HG02642 (cell line): Measurements from ENCODE around the gene HSPG2.
"Not testable (repeated sequence)": the region's sequence is repeated elsewhere in the genome, so short reads cannot be mapped to it uniquely, and the experiment has no call there.

Experiments
- ATAC-seq: cut with Tn5 transposase; IDR thresholded peaks from one replicate; pipeline ENCODE4 v1.9.1; 2021; ENCODE audit warnings: mild to moderate bottlenecking; ENCODE audit not compliant: unreplicated experiment, poor library complexity

Gene HSPG2

DNA sequence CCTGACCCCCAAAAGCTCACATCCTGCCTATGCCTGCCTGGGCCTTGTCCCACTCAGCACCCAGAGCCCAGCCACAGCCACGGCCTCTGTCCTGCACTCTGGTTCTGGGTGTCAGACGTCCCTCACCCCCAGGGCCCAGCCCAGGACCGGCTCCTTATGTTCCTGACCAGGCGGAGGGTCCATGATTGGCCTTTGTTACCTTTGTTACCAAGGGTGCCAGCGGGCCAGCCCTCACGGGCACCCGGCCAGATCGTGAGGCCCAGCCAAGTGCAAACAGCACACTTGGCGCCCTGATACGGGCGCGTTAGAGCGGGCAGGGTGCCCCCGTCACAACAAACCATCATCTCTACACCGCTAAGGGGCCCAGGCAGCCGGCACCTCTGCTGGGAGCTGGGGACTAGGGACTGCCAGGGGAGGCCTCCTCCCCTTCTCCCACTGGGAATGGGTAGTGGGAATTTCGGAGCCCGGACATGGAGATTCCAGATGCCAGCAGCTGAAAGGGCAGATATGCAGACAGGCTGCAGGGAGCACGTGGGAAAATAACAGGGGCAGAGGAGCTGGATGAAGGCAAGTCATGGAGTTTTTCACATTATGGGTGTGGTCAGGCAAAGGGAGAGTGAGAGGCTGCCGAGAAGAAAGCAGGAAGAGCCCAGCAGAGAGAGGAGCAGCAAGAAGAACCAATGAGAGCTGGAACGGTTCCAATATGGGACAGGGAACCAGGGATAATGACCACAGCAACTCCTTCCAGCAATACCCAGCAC lies 22.1 kb downstream of the HSPG2 start:
- no peak for ATAC-seq

DNA sequence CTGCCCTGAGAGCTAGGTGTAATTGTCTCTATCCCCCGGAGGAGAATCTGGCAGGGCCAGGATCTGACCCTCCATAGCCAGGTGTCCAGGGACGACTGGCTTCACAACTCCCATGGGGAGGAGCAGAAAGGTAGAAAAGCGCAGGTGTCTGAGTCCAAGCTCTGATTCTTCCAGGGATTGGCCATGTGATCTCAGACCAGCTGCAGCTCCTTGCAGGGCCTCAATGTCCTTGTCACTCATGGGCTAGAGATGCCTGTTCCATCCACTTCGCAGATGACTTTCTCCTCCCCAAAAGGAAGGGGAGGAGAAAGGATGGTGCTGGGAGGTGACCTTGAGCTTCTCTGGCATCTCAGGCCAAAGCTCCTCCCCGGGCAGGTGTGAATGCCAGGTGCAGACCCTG lies 22.7 kb downstream of the HSPG2 start:
- no peak for ATAC-seq

GRCh38 chr1:21913763-21914162 lies 23.3 kb downstream of the HSPG2 start:
- no peak for ATAC-seq

- ATAC-seq: no peak
Observed at GRCh38 chr1:21913258-21913657, 23.9 kb downstream of the HSPG2 start.

GRCh38 chr1:21912038-21912758 lies 24.9 kb downstream of the HSPG2 start:
- ATAC-seq: no peak

DNA sequence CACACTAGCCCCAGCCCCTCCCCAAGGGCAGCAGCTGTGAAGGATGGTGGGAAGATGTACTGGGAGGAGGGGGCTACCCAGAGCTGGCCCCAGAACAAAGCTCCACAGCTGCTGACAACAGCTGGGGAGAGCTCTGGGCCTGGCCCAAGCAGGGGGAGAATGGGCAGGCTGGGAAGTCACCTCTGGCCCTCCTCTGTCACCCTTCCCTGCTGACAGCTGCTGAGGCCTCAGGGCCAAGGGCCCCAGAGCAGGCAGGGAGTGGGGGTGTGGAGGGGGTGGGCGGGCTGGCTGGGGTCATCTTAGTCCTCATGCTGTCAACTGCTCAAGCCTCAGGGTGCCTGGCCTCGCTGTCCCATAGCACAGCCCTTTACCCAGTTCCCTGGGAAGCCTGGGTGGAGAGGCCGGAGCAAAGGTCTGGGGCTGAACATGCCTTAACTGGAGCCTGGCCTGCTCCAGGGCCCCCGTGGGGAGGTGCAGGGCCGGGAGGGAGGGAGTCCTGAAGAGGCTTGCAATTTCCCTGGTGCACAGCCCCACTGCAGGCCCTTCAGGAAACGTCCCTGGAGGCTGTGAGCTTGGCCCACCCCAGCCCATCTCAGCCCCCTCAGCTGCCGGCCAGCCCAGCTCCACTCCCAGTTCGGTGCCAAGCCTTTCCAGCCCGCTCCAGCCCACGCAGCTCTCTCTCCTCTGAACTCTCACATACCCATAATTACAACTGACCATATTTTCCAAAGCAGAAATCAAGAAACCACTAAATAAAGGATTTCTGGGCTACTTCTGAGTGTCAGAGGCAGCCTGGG lies 25.7 kb downstream of the HSPG2 start:
- no peak for ATAC-seq

DNA sequence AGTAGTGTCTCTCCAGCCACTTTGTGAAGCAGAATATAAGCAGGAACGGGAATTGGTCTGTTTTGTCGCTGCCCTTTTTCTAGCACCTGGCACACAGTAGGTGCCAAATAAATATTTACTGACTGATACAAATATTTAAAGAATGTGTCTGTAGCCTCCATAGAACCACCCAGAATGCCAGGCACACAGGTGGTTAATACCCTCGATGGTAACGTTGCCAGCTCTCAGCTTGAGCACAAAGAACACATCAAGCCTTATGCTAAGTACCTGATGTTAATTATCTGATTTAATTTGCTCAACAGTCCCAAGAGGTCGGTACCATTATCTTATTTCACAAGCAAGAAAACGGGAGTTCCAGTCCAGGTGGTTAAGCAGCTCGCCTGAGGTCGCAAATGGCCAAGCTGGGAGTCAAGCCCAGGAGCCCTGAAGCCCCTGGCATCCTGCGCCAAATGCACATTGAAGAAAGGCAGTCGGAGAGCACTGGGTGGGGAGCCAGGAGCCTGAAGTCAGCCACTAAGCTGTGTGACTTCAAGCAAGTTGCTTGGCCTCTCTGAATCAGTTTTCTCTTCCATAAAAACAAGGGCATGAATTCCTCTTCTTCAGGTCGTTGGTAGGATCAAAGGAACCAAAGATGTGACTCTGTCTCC lies 26.4 kb downstream of the HSPG2 start:
- no peak for ATAC-seq

DNA sequence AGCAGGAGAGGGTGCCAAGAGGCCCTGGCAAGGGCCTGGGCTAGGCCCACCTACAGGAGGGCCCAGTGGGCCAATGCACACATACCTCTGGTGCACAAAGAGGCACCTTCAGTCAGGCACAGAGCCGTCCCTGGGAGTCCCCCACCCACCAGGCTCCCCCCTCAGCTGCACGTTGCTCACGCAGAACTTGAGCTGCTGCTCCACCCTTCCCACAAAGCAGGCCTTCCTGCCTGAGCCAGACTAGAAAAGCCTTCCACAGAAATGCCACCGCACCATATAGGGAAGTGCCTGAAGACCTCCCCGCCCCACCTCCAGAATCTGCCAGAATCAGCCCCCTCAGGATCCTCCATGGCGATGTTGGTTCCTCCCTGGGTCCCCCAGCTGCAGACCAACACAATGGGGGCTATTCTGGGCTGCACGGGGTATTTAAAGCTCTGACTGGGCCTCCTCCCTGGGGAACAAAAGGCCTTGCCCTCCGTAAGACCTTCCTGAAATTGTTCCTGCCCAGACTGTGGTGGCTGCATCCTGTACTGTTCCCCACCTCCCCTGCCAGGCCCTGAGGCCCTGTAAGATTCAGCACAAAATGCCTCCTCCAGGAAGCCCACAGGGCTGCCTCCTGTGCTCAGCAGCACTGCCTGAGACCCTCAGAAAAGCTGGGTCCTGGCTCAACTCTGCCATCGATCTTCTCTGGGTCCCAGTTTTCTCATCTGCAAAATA lies 27.2 kb downstream of the HSPG2 start:
- ATAC-seq: no peak

DNA sequence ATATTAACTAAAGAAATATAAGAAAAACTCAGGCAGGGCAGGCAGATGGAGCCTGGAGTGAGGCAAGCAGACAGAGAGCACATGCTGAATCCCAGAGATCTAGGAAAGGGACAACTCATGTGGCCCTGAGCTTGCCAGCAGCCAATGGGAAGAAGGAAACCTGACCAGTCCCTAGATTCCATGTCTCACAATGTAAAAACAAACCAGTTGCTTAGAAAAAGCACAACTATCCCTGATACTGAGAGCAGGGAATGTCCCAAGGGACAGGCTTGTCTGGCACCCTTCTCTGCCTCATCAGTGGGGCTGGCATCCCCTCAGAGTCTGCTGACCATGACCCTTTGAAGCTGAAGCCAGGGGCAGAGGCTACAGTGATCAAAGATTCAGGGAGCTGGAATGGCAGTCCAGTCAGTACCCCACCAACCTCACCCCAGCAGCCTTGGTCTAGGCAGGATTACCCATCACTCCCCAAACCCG lies 27.8 kb downstream of the HSPG2 start:
- ATAC-seq: no peak

GRCh38 chr1:21907737-21908534 lies 29.2 kb downstream of the HSPG2 start:
- not testable (repeated sequence) for ATAC-seq

DNA sequence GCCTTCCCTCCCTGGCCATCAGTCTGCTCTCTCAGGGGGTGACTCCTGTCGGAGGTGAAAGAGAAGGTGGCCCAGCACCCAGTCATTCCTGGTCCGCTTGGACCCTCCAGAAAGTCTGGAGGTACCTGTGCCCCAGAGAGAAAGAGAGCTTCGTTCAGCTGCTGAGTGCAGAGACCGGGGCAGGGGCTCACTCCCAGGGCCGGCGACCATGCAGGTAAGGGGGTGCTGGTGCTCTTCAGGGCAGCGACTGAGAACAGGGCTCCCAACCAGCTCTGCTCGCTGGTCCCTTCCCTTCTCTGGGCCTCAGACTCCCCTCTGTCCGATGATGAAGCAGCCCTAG lies 30.1 kb downstream of the HSPG2 start:
- no peak for ATAC-seq

GRCh38 chr1:21906173-21907078 lies 30.7 kb downstream of the HSPG2 start:
- no peak for ATAC-seq

DNA sequence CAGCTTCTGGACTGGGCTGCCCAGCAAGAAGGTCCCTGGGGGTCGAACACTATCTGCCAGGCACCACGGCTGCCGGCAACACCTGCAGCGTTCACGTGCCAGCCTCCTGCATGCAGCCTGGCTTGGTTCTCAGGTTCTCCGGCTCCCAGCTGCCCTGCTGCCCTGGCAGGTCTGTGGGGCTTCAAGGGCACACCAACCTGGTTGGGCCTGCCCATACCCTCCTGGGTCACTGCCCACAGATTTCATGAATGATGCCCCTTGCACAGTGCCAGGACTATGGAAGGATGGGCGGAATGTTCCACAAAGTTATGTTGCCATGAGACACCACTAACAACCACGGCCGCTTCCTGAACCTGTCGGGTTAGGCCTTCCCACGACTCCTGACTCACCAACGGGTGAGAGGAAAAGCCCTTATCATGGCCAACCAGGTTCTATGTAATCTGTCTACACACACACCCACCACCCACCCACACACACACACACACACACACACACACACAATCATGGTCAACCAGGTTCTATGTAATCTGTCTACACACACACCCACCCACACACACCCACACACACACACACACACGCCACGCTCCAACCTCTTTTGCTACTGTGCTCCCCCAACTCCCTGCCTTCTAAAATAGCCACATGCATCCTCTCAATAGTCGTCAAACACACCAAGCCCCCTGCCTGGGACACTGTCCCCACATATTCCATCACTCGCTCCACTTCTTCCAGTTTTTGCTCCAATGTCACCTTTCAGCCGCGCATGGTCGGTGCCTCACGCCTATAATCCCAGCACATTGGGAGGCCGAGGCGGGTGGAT lies 32.2 kb downstream of the HSPG2 start:
- ATAC-seq: no peak

GRCh38 chr1:21904454-21904703 lies 32.7 kb downstream of the HSPG2 start:
- no peak for ATAC-seq

- no peak for ATAC-seq
Observed at GRCh38 chr1:21903638-21904453, 33.3 kb downstream of the HSPG2 start.

GRCh38 chr1:21902026-21903012 lies 34.8 kb downstream of the HSPG2 start:
- ATAC-seq: no peak
